ENCODE measurements around the gene ADAMTS9.

The ADAMTS9 gene

GRCh38 chr3:64667887-64668581 lies 19.8 kb downstream of the ADAMTS9 start:
- Histone ChIP-seq H3K9me2 (replicated peaks; ENCODE audit: low read depth, low read length) (no peaks in the 10 kb centered on the region), H3K4me1 (ENCODE audit: insufficient read depth, low read length, poor library complexity, severe bottlenecking) (no peaks in the 10 kb centered on the region), H3F3A (ENCODE audit: low read depth) (no peaks in the 10 kb centered on the region), H3K36me3 (ENCODE audit: insufficient read depth, low read length) (no peaks in the 10 kb centered on the region), H3K9ac (ENCODE audit: low read depth, low read length, poor library complexity, severe bottlenecking) (no peak overlapping the region), H4K20me1 (ENCODE audit: insufficient read depth, low read length, poor library complexity, severe bottlenecking) (no peaks in the 10 kb centered on the region), H3K4me2 (ENCODE audit: low read depth, low read length, poor library complexity, severe bottlenecking) (no peak overlapping the region), H3K79me2 (ENCODE audit: insufficient read depth, low read length) (no peaks in the 10 kb centered on the region), H3K9me3 (ENCODE audit: insufficient read depth, low read depth, low read length) (peaks cover 2% of the 10 kb centered on the region; the same call in 1 of the 2 replicates), H3K4me3 (ENCODE audit: low read length, poor library complexity, severe bottlenecking) (no peak overlapping the region), H2AFZ (ENCODE audit: low read length) (no peak overlapping the region), H3K27me3 (ENCODE audit: insufficient read depth, low read length, poor library complexity, severe bottlenecking) (no peaks in the 10 kb centered on the region)
- TF ChIP-seq EZH2phosphoT487 (IDR thresholded peaks at IDR 0.05; ENCODE audit: borderline replicate concordance) (no peak), CTCF (conservative IDR thresholded peaks at IDR 0.05; ENCODE audit: low read length) (no peak)

GRCh38 chr3:64667138-64667537 lies 20.7 kb downstream of the ADAMTS9 start:
- no peaks in the 10 kb centered on the region for H3K4me1 ChIP-seq (ENCODE audit: insufficient read depth, low read length, poor library complexity, severe bottlenecking)
- no peaks in the 10 kb centered on the region for H3K27me3 ChIP-seq (ENCODE audit: insufficient read depth, low read length, poor library complexity, severe bottlenecking)
- no peak overlapping the region for H3K4me2 ChIP-seq (ENCODE audit: low read depth, low read length, poor library complexity, severe bottlenecking)
- TF ChIP-seq EZH2phosphoT487 (IDR thresholded peaks at IDR 0.05; ENCODE audit: borderline replicate concordance) (no peak), CTCF (conservative IDR thresholded peaks at IDR 0.05; ENCODE audit: low read length) (no peak)
- no peaks in the 10 kb centered on the region for H3F3A ChIP-seq (ENCODE audit: low read depth)
- no peaks in the 10 kb centered on the region for H4K20me1 ChIP-seq (ENCODE audit: insufficient read depth, low read length, poor library complexity, severe bottlenecking)
- H2AFZ ChIP-seq (ENCODE audit: low read length), result no peak overlapping the region
- H3K9me3 ChIP-seq (ENCODE audit: insufficient read depth, low read depth, low read length), result peaks cover 2% of the 10 kb centered on the region; the same call in 1 of the 2 replicates
- no peak overlapping the region for H3K4me3 ChIP-seq (ENCODE audit: low read length, poor library complexity, severe bottlenecking)
- no peak overlapping the region for H3K9ac ChIP-seq (ENCODE audit: low read depth, low read length, poor library complexity, severe bottlenecking)
- no peaks in the 10 kb centered on the region for H3K79me2 ChIP-seq (ENCODE audit: insufficient read depth, low read length)
- no peaks in the 10 kb centered on the region for H3K9me2 ChIP-seq (replicated peaks; ENCODE audit: low read depth, low read length)
- no peaks in the 10 kb centered on the region for H3K36me3 ChIP-seq (ENCODE audit: insufficient read depth, low read length)

GRCh38 chr3:64666171-64666588 lies 21.6 kb downstream of the ADAMTS9 start:
- Histone ChIP-seq H3K79me2 (ENCODE audit: insufficient read depth, low read length) (no peaks in the 10 kb centered on the region), H3K36me3 (ENCODE audit: insufficient read depth, low read length) (no peaks in the 10 kb centered on the region), H4K20me1 (ENCODE audit: insufficient read depth, low read length, poor library complexity, severe bottlenecking) (no peaks in the 10 kb centered on the region), H3K4me3 (ENCODE audit: low read length, poor library complexity, severe bottlenecking) (no peak overlapping the region), H3F3A (ENCODE audit: low read depth) (no peaks in the 10 kb centered on the region), H3K9me3 (ENCODE audit: insufficient read depth, low read depth, low read length) (peaks cover 2% of the 10 kb centered on the region; the same call in 1 of the 2 replicates), H2AFZ (ENCODE audit: low read length) (no peak overlapping the region), H3K9ac (ENCODE audit: low read depth, low read length, poor library complexity, severe bottlenecking) (no peak overlapping the region), H3K27me3 (ENCODE audit: insufficient read depth, low read length, poor library complexity, severe bottlenecking) (no peaks in the 10 kb centered on the region), H3K4me2 (ENCODE audit: low read depth, low read length, poor library complexity, severe bottlenecking) (no peak overlapping the region), H3K9me2 (replicated peaks; ENCODE audit: low read depth, low read length) (no peaks in the 10 kb centered on the region), H3K4me1 (ENCODE audit: insufficient read depth, low read length, poor library complexity, severe bottlenecking) (no peaks in the 10 kb centered on the region)
- TF ChIP-seq EZH2phosphoT487 (IDR thresholded peaks at IDR 0.05; ENCODE audit: borderline replicate concordance), result no peak
- no peak for TF ChIP-seq CTCF (conservative IDR thresholded peaks at IDR 0.05; ENCODE audit: low read length)

All from Loucy (cell line).